ENCODE data around the gene FLT1. TPM values are rescaled to one million over a fixed set of nuclear protein-coding genes. Genes with fewer than 3 reads are reported as not detected.

FLT1 gene
- total and polyA plus RNA-seq, 2 experiments from 2014 or later: 7.5 to 14.8 TPM

DNA sequence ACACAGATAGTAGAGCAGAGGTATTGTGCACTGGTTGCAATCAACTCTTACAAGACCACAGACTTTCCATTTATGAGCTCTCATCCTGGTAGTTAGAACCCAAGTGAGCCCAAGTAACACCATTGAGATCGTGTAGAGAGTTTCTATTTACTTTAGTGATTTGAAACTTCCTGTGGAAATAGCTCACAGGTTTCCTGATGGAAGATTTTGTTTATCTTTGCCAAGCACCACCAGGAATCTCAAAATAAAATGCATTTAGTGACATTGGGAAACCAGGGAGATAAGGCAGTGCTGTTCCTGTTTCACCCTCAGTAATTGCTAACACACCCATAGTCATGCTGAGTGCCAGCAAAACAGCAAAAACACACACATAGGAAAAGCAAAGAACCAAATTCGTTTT lies 102.5 kb downstream of the FLT1 start:
- H3K36me3 ChIP-seq: no peaks in the 10 kb centered on the region

DNA sequence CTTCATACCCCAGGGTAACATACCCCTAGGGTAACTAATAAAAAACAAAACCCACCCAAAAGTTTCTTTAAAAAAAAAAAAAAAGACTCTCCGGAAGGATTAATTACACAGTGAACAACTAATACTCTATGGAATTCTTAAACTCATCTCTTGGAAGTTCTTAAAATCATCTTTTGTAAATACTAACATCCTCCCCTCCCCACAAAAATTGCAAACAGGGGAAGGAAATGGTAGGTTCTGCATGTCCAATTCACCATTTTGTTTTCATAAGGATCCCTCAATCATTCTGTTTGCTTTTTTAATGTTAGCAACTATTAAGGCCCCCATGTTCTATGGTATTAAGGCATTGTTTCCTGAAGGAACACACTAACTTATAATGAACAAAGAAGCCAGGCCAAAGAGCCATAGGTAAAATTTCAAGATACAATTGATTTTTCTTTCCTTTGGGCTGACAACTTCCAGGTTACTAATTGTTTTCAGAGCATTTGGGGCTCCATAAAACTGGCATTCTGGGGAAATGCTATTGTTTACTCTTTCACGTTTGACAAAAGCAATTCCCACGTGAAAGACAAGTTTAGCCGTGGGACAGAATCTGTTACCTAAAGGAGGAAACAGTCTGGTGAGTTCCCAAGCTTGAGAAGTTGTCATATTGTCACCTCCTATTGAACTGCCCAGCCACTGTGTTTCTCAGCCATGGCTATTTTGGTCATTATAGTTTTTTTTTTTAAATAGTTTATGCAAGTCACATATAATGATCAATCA lies 107.0 kb downstream of the FLT1 start:
- H3K4me1 ChIP-seq (ENCODE audit: low read depth): peaks cover 38% of the 10 kb centered on the region
- no peak for DNase-seq (ENCODE audit: low read depth in 1 of 2, low spot score in 1 of 2)
- TF ChIP-seq, protein P1, sequence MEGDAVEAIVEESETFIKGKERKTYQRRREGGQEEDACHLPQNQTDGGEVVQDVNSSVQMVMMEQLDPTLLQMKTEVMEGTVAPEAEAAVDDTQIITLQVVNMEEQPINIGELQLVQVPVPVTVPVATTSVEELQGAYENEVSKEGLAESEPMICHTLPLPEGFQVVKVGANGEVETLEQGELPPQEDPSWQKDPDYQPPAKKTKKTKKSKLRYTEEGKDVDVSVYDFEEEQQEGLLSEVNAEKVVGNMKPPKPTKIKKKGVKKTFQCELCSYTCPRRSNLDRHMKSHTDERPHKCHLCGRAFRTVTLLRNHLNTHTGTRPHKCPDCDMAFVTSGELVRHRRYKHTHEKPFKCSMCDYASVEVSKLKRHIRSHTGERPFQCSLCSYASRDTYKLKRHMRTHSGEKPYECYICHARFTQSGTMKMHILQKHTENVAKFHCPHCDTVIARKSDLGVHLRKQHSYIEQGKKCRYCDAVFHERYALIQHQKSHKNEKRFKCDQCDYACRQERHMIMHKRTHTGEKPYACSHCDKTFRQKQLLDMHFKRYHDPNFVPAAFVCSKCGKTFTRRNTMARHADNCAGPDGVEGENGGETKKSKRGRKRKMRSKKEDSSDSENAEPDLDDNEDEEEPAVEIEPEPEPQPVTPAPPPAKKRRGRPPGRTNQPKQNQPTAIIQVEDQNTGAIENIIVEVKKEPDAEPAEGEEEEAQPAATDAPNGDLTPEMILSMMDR (IDR thresholded peaks at IDR 0.05; ENCODE audit: low read depth, low read length): no peak
- no peaks in the 10 kb centered on the region for H3K27me3 ChIP-seq
- H3K36me3 ChIP-seq: no peaks in the 10 kb centered on the region
- no peak overlapping the region for H3K4me3 ChIP-seq
- H3K27ac ChIP-seq: no peak overlapping the region
- no peaks in the 10 kb centered on the region for H3K9me3 ChIP-seq (ENCODE audit: low read depth)

More for the DNA sequence above, 102.5 kb downstream of the FLT1 start:
- H3K27ac ChIP-seq: no peak overlapping the region
- H3K4me1 ChIP-seq (ENCODE audit: low read depth): peaks cover 11% of the 10 kb centered on the region
- TF ChIP-seq, protein P1 (IDR thresholded peaks at IDR 0.05; ENCODE audit: low read depth, low read length): no peak
- no peaks in the 10 kb centered on the region for H3K9me3 ChIP-seq (ENCODE audit: low read depth)
- peak in 1 of 2 donors; percentile 49 for DNase-seq (ENCODE audit: low read depth in 1 of 2, low spot score in 1 of 2)
- no peaks in the 10 kb centered on the region for H3K27me3 ChIP-seq
- no peak overlapping the region for H3K4me3 ChIP-seq

DNA sequence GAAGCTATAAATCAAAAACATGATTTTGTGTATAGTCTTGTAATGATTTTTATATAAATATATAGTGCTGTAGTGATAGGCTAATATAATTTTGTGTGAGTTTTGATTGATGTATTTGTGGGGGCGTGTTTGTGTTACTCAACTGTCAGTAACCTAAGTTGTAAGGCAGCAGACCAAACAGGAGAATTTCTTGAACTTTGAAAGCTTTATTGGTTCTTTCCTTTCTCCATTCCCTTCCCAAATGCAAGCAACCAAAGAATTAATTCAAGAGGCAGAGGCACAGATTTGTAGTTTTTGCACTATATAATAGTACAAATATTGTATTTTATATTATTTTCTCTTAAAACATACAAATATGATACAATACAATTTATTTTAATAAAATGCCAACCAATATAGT lies 109.6 kb downstream of the FLT1 start:
- Histone ChIP-seq H3K4me1 (ENCODE audit: low read depth) (peaks cover 29% of the 10 kb centered on the region), H3K4me3 (no peak overlapping the region), H3K27ac (no peak overlapping the region), H3K9me3 (ENCODE audit: low read depth) (no peaks in the 10 kb centered on the region), H3K27me3 (no peaks in the 10 kb centered on the region), H3K36me3 (no peaks in the 10 kb centered on the region)
- DNase-seq (ENCODE audit: low read depth in 1 of 2, low spot score in 1 of 2): no peak
- TF ChIP-seq, protein P1 (IDR thresholded peaks at IDR 0.05; ENCODE audit: low read depth, low read length): no peak

DNA sequence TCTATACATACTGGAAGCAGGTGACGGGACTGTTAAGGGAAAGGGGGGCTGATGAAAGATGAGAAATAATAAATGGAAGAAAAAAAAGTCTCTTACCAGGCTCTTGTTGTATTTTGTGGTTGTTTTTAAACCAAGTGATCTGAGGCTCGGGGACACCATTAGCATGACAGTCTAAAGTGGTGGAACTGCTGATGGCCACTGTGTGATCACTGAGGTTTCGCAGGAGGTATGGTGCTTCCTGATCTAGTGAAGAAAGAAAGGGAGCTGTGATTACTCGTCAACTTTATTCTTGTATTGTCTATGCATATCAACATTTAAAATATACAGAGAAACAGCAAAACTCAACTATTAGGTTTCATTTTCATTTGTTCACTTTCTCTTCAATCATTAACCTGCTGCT lies 110.1 kb downstream of the FLT1 start:
- TF ChIP-seq, protein P1 (IDR thresholded peaks at IDR 0.05; ENCODE audit: low read depth, low read length): no peak
- Histone ChIP-seq H3K36me3 (no peaks in the 10 kb centered on the region), H3K9me3 (ENCODE audit: low read depth) (no peaks in the 10 kb centered on the region), H3K4me3 (no peak overlapping the region), H3K4me1 (ENCODE audit: low read depth) (peaks cover 29% of the 10 kb centered on the region), H3K27me3 (no peaks in the 10 kb centered on the region), H3K27ac (no peak overlapping the region)
- DNase-seq (ENCODE audit: low read depth in 1 of 2, low spot score in 1 of 2): no peak

DNA sequence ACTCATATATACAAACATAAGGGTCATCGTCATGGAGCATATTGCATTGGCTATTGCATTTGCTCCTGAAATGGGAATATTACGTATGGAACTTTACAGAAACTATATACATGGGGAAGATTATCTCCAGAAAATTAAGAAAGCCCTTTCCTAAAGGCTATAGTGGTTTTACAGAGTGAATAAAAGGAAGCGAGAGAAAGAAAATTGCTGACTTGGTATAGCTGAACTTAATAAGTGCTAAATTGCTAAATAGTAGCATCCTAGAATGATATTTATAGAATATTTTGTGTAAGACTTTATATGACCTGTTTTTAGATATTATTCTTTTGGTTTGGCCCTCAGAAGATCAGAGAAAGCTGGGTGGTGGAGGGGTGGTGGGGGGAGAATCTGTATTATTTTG lies 114.6 kb downstream of the FLT1 start:
- H3K27ac ChIP-seq: no peak overlapping the region
- peaks cover 28% of the 10 kb centered on the region for H3K4me1 ChIP-seq (ENCODE audit: low read depth)
- H3K27me3 ChIP-seq: no peaks in the 10 kb centered on the region
- no peaks in the 10 kb centered on the region for H3K9me3 ChIP-seq (ENCODE audit: low read depth)
- TF ChIP-seq, protein P1 (IDR thresholded peaks at IDR 0.05; ENCODE audit: low read depth, low read length): no peak
- H3K4me3 ChIP-seq: no peak overlapping the region
- DNase-seq (ENCODE audit: low read depth in 1 of 2, low spot score in 1 of 2): no peak
- H3K36me3 ChIP-seq: no peaks in the 10 kb centered on the region

Data from cardiac muscle cell (in vitro differentiated cells and primary cell).